Measurements from ENCODE around the gene ATAD1. TPM values are rescaled to one million over a fixed set of nuclear protein-coding genes. Genes with fewer than 3 reads are reported as not detected.

ATAD1 gene
- total and polyA plus RNA-seq, 7 donors: 38.6 to 84.6 (median 58.5) TPM

- ATAC-seq (no peak), DNase-seq (no peak)
- intact Hi-C loops (cut with DNase I): no loop called here
- Histone ChIP-seq H3K9me3 (no peaks in the 10 kb centered on the region), H3K27ac (no peak overlapping the region), H3K27me3 (ENCODE audit: insufficient read depth in 3 of 3, low read length in 2 of 3) (no peaks in the 10 kb centered on the region), H3K4me3 (no peak overlapping the region), H3K4me1 (no peaks in the 10 kb centered on the region), H3K36me3 (ENCODE audit: insufficient read depth in 1 of 2, low read depth in 1 of 2) (peaks cover 2 to 43% of the 10 kb centered on the region in 2 donors)
- WGBS, 3 donors: 92 to 94% (median 94%) methylated on average over 8 of the region's 8 CpGs
- no peak for TF ChIP-seq CTCF (IDR thresholded peaks at IDR 0.05)
These were observed 63.8 kb downstream of the ATAD1 start for GRCh38 chr10:87753995-87754866.

GRCh38 chr10:87752566-87752965 is 65.5 kb downstream of the ATAD1 start:
- DNase-seq (no peak), ATAC-seq (no peak)
- 89 to 91% (median 91%) methylated on average over 2 of the region's 2 CpGs for WGBS, 3 donors

GRCh38 chr10:87751274-87751673 is 66.8 kb downstream of the ATAD1 start:
- no peaks in the 10 kb centered on the region for H3K9me3 ChIP-seq
- ATAC-seq (no peak), DNase-seq (no peak)
- no peak overlapping the region for H3K27ac ChIP-seq
- H3K27me3 ChIP-seq (ENCODE audit: insufficient read depth in 3 of 3, low read length in 2 of 3): no peaks in the 10 kb centered on the region
- no peaks in the 10 kb centered on the region for H3K4me1 ChIP-seq
- H3K4me3 ChIP-seq: no peak overlapping the region
- intact Hi-C loops (cut with DNase I): no loop called here
- no peak for TF ChIP-seq CTCF (IDR thresholded peaks at IDR 0.05)
- 83 to 91% (median 89%) methylated on average over 2 of the region's 2 CpGs for WGBS, 3 donors
- peaks cover 2 to 36% of the 10 kb centered on the region in 2 donors for H3K36me3 ChIP-seq (ENCODE audit: insufficient read depth in 1 of 2, low read depth in 1 of 2)

More at GRCh38 chr10:87752566-87752965, 65.5 kb downstream of the ATAD1 start:
- no peaks in the 10 kb centered on the region for H3K4me1 ChIP-seq
- H3K27me3 ChIP-seq (ENCODE audit: insufficient read depth in 3 of 3, low read length in 2 of 3): no peaks in the 10 kb centered on the region
- peaks cover 2 to 43% of the 10 kb centered on the region in 2 donors for H3K36me3 ChIP-seq (ENCODE audit: insufficient read depth in 1 of 2, low read depth in 1 of 2)
- no peak overlapping the region for H3K4me3 ChIP-seq
- TF ChIP-seq CTCF (IDR thresholded peaks at IDR 0.05): no peak
- no peaks in the 10 kb centered on the region for H3K9me3 ChIP-seq
- intact Hi-C loops (cut with DNase I): no loop called here
- H3K27ac ChIP-seq: no peak overlapping the region

- DNase-seq: no peak
- ATAC-seq: no peak
These were observed 67.2 kb downstream of the ATAD1 start for GRCh38 chr10:87750817-87751216.

More at GRCh38 chr10:87750817-87751216, 67.2 kb downstream of the ATAD1 start:
- H3K4me3 ChIP-seq: no peak overlapping the region
- no peaks in the 10 kb centered on the region for H3K27me3 ChIP-seq (ENCODE audit: insufficient read depth in 3 of 3, low read length in 2 of 3)
- no peaks in the 10 kb centered on the region for H3K9me3 ChIP-seq
- peaks cover 2 to 32% of the 10 kb centered on the region in 2 donors for H3K36me3 ChIP-seq (ENCODE audit: insufficient read depth in 1 of 2, low read depth in 1 of 2)
- intact Hi-C loops (cut with DNase I): no loop called here
- no peak for TF ChIP-seq CTCF (IDR thresholded peaks at IDR 0.05)
- H3K27ac ChIP-seq: no peak overlapping the region
- no peaks in the 10 kb centered on the region for H3K4me1 ChIP-seq

Measured in psoas muscle (tissue), 8 donors.